Hepatocyte (in vitro differentiated cells): ENCODE data around the gene ITPR1.

Experiments used
- CTCF ChIP-seq: fragments of 200-600 bp; sonication (generic); IDR thresholded peaks from 2 replicates; pipeline ENCODE4 v1.5.1; 2016; ENCODE audit warnings: antibody characterized with exemption, mild to moderate bottlenecking; ENCODE audit not compliant: poor library complexity
- EZH2 ChIP-seq: fragments of 200-600 bp; sonication (generic); IDR thresholded peaks from 2 replicates; pipeline ENCODE4 v1.6.1; 2016; ENCODE audit warnings: antibody characterized with exemption, mild to moderate bottlenecking, borderline replicate concordance
- EZH2phosphoT487 ChIP-seq: fragments of 200-600 bp; sonication (generic); IDR thresholded peaks from one replicate; pipeline ENCODE4 v1.6.1; 2018; ENCODE audit warnings: antibody characterized with exemption, mild to moderate bottlenecking, low read depth, moderate library complexity; ENCODE audit not compliant: unreplicated experiment, severe bottlenecking

DNA sequence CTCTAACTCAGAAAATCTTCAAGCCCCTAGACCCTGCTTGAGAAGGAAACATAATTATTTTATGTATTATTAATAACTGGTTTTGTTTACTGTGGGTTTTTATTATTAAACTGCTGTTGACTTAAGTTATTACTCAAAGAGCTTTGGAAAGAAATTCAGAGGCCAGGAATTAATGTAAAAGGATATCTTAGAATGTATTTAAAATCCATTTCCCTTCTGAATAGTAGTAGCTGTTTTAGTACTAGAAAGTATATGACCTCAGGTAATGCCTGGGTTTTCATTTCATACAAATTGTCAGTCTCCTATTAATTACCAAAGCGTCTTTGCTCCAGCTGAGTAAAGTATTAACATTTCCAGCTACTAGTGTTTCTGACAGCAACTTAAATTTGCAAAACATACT is 223.1 kb downstream of the ITPR1 start:
- no peak for TF ChIP-seq CTCF
- TF ChIP-seq EZH2, result no peak
- no peak for TF ChIP-seq EZH2phosphoT487
